Activated naive CD8-positive, alpha-beta T cell treated with anti-CD3 and anti-CD28 coated beads, Interleukin-2, amount 50 U/mL, for 24 hours (primary cell): ENCODE measurements around the gene MIER2.

Experiments used
- ATAC-seq: fragments of 150-1000 bp; cut with Tn5 transposase; one replicate; pipeline ENCODE4 v1.10.0; 2021
- DNase-seq: peaks from one replicate; pipeline ENCODE4 v3.0.0; 2021
- H3K27ac Mint-ChIP-seq: one replicate; pipeline ENCODE4 v1.8.0; 2021; ENCODE audit warnings: mild to moderate bottlenecking, mixed read lengths
- H3K27me3 Mint-ChIP-seq: one replicate; pipeline ENCODE4 v1.8.0; 2021; ENCODE audit warnings: mixed read lengths
- H3K36me3 Mint-ChIP-seq: one replicate; pipeline ENCODE4 v1.8.0; 2021; ENCODE audit warnings: low read depth, mixed read lengths
- H3K4me1 Mint-ChIP-seq: one replicate; pipeline ENCODE4 v1.8.0; 2021; ENCODE audit warnings: mixed read lengths
- H3K4me3 Mint-ChIP-seq: one replicate; pipeline ENCODE4 v1.8.0; 2021; ENCODE audit warnings: mild to moderate bottlenecking, moderate library complexity, mixed read lengths
- H3K9me3 Mint-ChIP-seq: one replicate; pipeline ENCODE4 v1.8.0; 2021; ENCODE audit warnings: mixed read lengths

The MIER2 gene

DNA sequence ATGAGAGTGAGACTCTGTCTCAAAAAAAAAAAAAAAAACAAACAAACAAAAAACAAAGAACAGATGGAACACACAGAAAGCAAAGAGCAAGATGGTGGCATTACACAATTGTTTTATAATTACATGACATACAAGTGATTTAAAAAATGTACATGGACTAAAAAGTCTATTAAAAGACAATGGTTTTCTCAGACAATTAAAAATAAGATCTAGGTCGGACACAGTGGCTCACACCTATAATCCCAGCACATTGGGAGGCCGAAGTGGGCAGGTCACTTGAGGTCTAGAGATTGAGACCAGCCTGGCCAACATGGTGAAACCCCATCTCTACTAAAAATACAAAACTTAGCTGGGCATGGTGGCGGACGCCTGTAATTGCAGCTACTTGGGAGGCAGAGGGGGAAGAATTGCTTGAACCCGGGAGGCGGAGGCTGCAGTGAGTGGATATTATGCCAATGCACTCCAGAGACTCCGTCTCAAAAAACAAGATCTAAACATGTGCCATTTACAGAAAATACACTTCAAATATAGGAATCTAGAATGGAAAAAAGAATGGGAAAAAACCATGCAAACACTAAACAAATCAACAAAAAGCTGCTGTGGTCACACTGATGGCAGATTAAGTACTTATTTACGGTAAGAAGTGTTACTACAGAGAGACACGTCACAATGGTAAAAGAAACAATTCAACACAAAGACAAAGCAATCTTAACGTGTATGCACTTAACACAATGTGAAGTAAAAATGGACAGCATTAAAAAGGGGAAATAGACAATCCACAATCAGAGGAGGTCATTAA is 26.7 kb downstream of the MIER2 start:
- no peaks in the 10 kb centered on the region for H3K9me3 Mint-ChIP-seq
- DNase-seq (no peak), ATAC-seq (no peak)
- H3K4me1 Mint-ChIP-seq = no peaks in the 10 kb centered on the region
- no peak overlapping the region for H3K4me3 Mint-ChIP-seq
- H3K36me3 Mint-ChIP-seq = peaks cover 36% of the 10 kb centered on the region
- H3K27me3 Mint-ChIP-seq = no peaks in the 10 kb centered on the region
- no peak overlapping the region for H3K27ac Mint-ChIP-seq

DNA sequence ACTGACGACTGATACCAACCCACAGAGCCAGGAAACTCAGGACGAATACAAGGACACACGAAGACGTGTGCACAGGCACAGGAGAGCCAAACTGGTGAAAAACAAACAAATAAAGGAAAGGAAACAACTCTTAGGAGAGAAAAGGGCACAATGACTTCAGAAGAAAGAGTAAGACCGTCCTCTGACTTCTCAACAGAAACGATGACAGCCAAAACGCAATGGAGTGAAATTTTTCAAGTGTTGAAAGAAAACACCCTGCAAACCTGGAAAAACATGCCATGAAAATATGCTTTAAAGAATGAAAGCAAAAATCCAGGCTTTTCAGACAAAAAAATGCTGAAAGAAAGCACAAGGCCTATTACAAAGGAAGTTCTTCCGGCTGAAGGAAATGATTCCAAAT is 28.8 kb downstream of the MIER2 start:
- H3K27ac Mint-ChIP-seq = no peak overlapping the region
- H3K4me3 Mint-ChIP-seq = no peak overlapping the region
- no peaks in the 10 kb centered on the region for H3K4me1 Mint-ChIP-seq
- no peaks in the 10 kb centered on the region for H3K27me3 Mint-ChIP-seq
- H3K9me3 Mint-ChIP-seq = no peaks in the 10 kb centered on the region
- peaks cover 33% of the 10 kb centered on the region for H3K36me3 Mint-ChIP-seq
- no peak for DNase-seq
- ATAC-seq = no peak

DNA sequence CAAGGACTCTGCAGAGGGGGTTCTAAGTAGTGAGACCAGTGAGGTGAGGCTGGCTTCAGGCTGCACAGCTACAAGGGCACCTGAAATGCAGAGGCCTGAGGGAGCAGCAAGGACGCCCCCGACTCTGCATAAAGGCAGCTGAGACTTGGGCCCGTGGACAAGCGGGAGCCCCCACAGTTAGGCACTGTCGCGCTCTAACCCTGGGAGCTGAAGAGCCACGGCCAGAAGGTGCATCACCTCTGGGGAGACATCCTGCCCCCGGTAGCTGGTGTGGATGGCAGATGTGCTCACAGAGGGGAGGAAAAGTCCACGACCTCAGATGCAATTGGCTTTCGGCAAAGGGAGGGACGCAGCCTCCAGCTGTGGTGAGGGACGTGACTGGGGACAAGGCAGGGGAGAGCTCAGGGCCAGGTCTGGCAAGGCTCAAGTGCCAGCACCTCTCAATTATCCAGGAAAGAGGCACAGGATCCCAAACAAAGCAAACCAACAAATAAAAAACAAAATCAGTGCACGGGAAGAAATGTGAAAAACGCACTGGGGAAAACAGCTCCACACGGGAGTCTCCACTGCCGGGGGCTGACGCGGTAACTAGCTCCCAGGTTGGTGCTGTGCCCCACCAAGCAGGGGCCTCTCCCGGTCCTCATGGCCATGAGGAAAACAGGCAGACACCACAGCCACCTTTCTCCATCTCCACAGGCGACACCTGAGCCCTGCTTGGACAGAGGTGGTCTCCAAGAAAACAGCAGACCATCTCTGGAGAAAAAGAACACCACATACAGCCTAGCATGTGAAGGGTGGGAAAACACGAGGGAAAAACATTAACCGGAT is 30.4 kb downstream of the MIER2 start:
- Mint-ChIP-seq H3K9me3 (no peaks in the 10 kb centered on the region), H3K27ac (no peak overlapping the region), H3K4me3 (no peak overlapping the region), H3K27me3 (no peaks in the 10 kb centered on the region), H3K4me1 (no peaks in the 10 kb centered on the region), H3K36me3 (peaks cover 24% of the 10 kb centered on the region)
- ATAC-seq (no peak), DNase-seq (no peak)

DNA sequence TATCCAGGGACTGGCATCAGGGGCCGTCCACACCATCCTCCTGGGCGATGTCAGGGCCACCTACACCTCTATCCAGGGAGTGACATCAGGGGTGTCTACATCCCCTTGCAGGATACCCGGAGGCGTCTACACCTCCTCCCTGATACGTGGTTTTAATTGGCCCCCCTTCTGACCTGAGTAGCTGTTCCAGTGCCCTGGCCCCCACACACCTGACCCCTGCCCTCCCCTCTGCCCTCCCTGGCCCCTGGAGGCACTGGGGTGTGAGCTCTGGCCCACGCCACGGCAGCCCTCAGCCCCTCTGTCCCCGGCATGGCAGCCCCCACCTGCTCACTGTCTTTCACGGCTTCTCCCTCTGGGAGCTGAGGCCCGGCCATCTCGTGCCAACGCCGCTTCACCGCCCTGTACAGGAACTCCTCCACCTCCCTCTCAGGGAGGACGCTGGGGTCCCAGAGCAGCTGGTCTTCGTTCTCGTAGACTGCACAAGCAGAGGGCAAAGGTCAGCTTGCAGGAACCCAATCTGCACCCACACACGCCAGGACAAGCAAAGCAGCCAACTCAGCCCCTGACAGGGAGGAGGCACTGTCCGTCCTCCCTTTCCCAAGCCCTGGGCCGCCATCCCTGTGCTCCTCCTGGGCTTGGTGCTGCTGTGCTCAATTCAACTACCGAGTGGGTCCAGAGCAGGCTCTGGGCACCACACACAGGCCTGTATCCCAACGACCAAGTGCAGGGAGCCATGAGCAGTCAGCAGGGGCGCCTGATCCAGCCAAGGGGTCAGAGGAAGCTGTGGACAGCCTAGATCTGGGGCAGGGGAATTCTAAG is 31.2 kb downstream of the MIER2 start:
- no peaks in the 10 kb centered on the region for H3K9me3 Mint-ChIP-seq

DNA sequence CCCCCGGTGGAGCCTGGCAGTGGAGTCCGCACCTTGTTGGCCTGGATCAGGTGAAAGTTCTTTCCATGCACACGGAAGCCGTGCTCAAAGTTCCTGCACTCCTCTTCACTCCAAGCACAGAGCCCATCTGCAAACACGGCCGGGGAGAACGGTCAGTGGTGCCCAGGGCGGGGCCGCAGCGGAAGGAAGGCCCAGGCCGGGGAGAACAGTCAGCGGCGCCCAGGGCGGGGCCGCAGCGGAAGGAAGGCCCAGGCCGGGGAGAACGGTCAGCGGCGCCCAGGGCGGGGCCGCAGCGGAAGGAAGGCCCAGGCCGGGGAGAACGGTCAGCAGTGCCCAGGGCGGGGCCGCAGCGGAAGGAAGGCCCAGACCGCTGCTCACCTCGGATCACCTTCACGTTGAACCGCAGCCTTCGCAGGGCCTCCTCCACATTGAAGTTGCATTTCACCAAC is 32.8 kb downstream of the MIER2 start:
- no peak for DNase-seq
- Mint-ChIP-seq H3K4me3 (no peak overlapping the region), H3K27me3 (no peaks in the 10 kb centered on the region), H3K4me1 (no peaks in the 10 kb centered on the region), H3K9me3 (no peaks in the 10 kb centered on the region), H3K27ac (no peak overlapping the region), H3K36me3 (peaks cover 13% of the 10 kb centered on the region)
- no peak for ATAC-seq

More for the DNA sequence above, 31.2 kb downstream of the MIER2 start:
- Mint-ChIP-seq H3K36me3 (peaks cover 21% of the 10 kb centered on the region), H3K27me3 (no peaks in the 10 kb centered on the region), H3K27ac (no peak overlapping the region), H3K4me3 (no peak overlapping the region), H3K4me1 (no peaks in the 10 kb centered on the region)
- ATAC-seq = no peak
- DNase-seq = no peak

DNA sequence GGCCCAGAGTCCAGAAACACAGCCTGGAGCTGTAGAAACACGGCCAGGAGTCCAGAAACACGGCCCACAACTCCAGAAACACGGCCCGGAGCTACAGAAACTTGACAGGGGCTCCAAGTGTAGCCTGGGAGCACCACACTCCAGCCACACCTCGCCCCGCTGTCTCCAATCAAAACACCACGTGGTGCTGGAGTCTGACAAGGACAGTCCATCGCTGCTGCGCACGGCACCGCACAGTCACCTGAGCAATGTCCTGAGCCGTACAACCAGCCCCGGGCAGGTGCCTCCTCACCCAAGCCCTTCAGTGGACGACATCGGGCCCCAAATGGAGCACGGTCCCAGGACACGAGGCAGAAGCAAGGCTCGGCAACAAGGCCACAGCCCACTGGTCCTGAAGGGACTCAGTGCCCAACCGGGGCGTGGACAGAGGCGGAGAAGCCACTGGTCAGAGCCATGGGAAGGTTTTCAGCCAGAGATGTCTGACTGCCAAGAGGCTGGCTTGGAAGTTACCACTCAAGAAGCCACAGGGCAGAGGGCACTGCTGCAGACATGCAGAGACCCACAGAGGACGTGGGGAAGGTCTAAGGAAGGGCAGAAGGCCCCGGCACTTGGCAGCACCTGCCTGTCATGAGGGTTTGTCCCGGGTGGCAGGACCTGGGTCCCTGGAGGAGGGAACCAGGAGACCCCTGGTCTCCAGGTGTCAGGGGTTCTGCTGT is 33.7 kb downstream of the MIER2 start:
- no peaks in the 10 kb centered on the region for H3K27me3 Mint-ChIP-seq
- H3K4me3 Mint-ChIP-seq = no peak overlapping the region
- ATAC-seq (no peak), DNase-seq (no peak)
- no peak overlapping the region for H3K27ac Mint-ChIP-seq
- H3K36me3 Mint-ChIP-seq = peaks cover 11% of the 10 kb centered on the region
- no peaks in the 10 kb centered on the region for H3K9me3 Mint-ChIP-seq
- H3K4me1 Mint-ChIP-seq = no peaks in the 10 kb centered on the region

DNA sequence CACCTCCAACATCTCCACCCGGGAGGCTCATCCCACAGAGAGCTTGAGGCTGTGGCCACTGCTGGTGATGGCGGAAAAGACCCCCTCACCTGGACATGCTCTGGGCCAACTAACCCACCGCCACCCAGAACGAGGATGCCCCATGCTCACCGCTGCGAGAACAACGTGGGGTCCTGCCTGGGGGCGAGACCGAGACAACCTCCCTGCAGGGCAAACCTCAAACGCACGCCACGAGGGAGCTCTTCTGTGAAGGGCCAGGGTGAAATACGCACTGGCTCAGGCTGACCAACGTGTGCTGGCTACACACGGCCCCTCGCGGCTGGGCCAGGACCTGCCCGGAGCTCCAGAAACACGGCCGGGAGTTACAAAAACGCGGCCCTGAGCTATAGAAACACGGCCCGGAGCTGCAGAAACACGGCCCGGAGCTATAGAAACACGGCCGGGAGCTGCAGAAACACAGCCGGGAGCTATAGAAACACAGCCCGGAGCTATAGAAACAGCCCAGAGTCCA is 34.4 kb downstream of the MIER2 start:
- DNase-seq (no peak), ATAC-seq (no peak)
- peaks cover 11% of the 10 kb centered on the region for H3K36me3 Mint-ChIP-seq
- no peaks in the 10 kb centered on the region for H3K9me3 Mint-ChIP-seq
- no peak overlapping the region for H3K27ac Mint-ChIP-seq
- no peaks in the 10 kb centered on the region for H3K27me3 Mint-ChIP-seq
- H3K4me1 Mint-ChIP-seq = no peaks in the 10 kb centered on the region
- H3K4me3 Mint-ChIP-seq = no peak overlapping the region

DNA sequence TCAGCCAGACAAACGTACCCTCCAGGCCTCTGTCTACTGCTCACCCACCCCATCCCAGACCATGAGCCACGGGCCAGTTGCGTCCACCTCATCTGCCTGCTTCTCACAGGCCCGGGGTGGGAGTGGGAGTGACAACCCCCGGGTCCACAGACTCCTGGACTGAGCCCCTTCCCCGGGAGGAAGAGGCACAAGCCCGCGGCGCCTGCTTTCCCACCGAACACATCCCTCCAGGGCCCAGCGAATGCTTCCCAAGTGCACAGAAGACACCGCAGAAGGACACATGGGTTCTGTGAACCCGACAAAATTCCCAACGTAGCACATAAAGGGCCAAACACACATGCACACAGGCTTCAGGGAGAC is 35.4 kb downstream of the MIER2 start:
- H3K9me3 Mint-ChIP-seq = no peaks in the 10 kb centered on the region
- DNase-seq = no peak
- no peaks in the 10 kb centered on the region for H3K27me3 Mint-ChIP-seq
- H3K4me3 Mint-ChIP-seq = no peak overlapping the region
- H3K27ac Mint-ChIP-seq = no peak overlapping the region
- no peak for ATAC-seq
- H3K36me3 Mint-ChIP-seq = peaks cover 14% of the 10 kb centered on the region
- no peaks in the 10 kb centered on the region for H3K4me1 Mint-ChIP-seq

DNA sequence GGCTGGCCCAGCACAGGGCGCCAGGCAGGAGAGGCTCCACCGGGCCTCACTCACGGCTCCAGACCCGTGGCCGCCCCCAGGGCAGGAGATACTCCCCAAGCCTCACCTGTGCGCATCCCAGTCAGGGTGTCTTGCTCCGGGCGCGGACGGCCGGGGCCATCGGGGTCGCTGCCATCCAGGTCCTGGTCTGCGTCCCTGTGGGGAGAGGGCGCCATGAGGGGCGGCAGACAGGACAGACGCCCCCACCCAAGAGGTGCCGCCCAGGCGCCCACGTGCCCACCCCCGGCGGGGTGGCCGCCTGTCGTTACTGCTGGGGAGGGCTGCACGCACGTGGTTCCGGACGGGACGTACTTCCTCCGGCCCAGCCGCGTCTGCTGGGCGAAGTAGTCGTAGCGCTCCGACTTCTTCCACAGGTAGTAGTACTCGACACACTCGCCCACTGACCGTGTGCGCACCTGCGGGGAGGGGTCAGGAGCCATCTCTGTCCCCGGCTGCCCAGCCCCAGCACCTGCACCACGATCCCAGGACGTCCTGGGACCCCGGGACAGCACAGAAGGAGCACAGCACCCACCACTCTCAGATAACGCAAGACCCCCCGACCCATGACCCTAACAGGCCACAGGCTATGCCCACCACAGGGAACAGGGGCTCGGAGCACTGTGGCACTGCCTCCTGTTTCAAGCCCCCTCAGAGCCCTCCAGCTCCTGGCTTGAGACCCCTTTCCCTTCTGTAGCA is 36.0 kb downstream of the MIER2 start:
- Mint-ChIP-seq H3K4me1 (no peaks in the 10 kb centered on the region), H3K36me3 (peaks cover 13% of the 10 kb centered on the region), H3K27ac (no peak overlapping the region), H3K9me3 (no peaks in the 10 kb centered on the region), H3K27me3 (no peaks in the 10 kb centered on the region), H3K4me3 (no peak overlapping the region)
- ATAC-seq (no peak), DNase-seq (no peak)

DNA sequence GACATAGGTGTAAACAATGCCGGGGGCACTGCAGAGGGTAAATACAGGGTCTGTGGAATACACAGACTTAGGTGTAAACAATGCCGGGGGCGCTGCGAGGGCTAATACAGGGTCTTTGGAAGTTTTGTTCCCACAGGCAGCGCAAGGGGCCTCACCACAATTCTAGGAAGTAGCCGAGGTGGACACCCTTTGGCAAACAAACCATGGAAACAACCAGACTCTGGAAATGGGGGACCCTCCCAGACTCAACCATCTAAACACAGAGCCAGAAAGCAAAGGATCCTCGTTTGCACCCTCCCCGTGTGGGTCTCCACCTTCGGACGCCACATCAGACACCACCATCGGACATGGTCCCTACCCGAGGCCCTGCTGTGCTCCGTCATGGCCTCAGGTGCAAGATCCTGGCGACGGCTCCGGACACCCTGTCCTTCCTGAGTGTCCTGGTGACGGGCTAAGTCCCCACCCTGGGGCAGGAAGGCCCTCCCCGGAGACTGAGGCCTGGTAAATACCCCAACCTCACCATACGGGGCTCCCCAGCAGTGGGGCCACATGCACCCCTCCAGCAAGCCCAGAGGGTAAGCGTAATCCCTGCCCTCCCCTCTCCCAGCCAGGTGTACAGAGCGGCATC is 36.7 kb downstream of the MIER2 start:
- no peak overlapping the region for H3K4me3 Mint-ChIP-seq
- peaks cover 13% of the 10 kb centered on the region for H3K36me3 Mint-ChIP-seq
- DNase-seq (no peak), ATAC-seq (no peak)
- no peak overlapping the region for H3K27ac Mint-ChIP-seq
- no peaks in the 10 kb centered on the region for H3K9me3 Mint-ChIP-seq
- no peaks in the 10 kb centered on the region for H3K27me3 Mint-ChIP-seq
- H3K4me1 Mint-ChIP-seq = no peaks in the 10 kb centered on the region

DNA sequence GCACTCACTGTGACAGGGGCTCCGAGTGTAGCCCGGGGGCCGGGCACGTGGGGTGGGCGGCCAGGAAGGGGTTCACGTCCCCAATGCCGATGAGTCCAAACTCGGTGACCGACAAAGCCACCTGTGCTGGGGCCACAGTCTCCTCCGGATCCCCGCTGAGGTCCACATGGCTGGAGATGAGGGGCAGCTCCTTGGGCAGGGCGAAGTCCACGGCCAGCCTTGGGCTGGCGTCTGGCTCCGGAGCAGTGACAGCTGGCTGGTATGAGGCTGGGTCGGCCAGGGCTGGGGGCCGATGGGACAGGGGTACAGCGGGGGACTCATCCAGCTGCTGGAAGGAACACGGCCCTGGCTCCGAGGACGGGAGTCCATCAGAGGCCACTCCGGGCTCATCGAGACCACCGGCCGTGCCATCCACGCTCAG is 37.5 kb downstream of the MIER2 start:
- DNase-seq (no peak), ATAC-seq (no peak)
- no peaks in the 10 kb centered on the region for H3K9me3 Mint-ChIP-seq
- no peak overlapping the region for H3K4me3 Mint-ChIP-seq
- no peak overlapping the region for H3K27ac Mint-ChIP-seq
- no peaks in the 10 kb centered on the region for H3K4me1 Mint-ChIP-seq
- no peaks in the 10 kb centered on the region for H3K27me3 Mint-ChIP-seq
- H3K36me3 Mint-ChIP-seq = peaks cover 13% of the 10 kb centered on the region

DNA sequence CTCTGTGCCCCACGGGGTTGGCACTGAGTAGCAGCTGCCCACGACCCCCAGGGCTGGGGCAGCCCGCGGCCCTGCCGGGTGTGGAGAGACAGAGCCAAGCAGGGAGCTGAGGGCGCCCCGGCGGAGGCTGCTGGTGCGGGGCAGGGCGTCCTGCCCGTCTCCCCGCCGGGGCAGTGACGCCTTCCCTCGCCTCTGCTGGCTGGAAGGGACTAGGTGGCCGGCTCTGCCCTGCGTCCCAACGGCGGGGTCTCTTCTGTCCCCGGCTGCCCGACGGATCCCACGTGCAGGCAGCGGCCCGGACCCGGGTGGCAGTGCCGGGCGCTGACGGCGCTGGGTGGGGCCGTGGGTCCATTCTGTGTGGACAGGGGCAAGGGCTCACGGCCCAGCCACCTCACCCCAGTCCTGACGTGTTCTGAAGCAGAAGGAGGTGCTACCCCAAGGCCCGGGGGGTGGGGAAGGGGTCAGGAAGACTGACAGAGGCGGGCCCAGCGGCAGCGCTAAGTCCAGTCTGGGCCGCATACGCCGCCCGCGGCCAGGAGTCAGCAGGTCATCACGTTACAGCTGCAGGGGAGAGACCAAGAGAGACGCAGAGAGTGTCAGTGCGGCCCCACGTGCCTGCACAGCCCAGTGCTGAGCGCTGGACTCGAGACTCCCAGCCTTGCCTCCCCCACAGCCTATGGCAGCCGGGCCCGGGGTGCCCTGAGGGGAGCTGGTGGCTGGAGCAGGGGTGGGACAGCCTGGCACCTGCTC is 38.3 kb downstream of the MIER2 start:
- Mint-ChIP-seq H3K27ac (no peak overlapping the region), H3K4me1 (no peaks in the 10 kb centered on the region), H3K4me3 (no peak overlapping the region), H3K36me3 (peaks cover 13% of the 10 kb centered on the region), H3K27me3 (no peaks in the 10 kb centered on the region), H3K9me3 (no peaks in the 10 kb centered on the region)
- ATAC-seq (no peak), DNase-seq (no peak)
